Rectal smooth muscle tissue (tissue), 1 donor: ENCODE results near the gene CENPS.
"Not testable (repeated sequence)": the region's sequence is repeated elsewhere in the genome, so short reads cannot be mapped to it uniquely, and the experiment has no call there.

Experiments used
- H3K27ac ChIP-seq: one replicate; pipeline ENCODE4 v1.7.0; 2013; ENCODE audit warnings: low read depth, low read length, inconsistent platforms
- H3K27me3 ChIP-seq: one replicate; pipeline ENCODE4 v1.7.0; 2013; ENCODE audit warnings: low read length; ENCODE audit not compliant: control insufficient read depth, insufficient read depth
- H3K36me3 ChIP-seq: one replicate; pipeline ENCODE4 v1.7.0; 2013; ENCODE audit warnings: low read length; ENCODE audit not compliant: control insufficient read depth, insufficient read depth
- H3K4me1 ChIP-seq: one replicate; pipeline ENCODE4 v1.7.0; 2013; ENCODE audit warnings: low read length; ENCODE audit not compliant: control insufficient read depth, insufficient read depth
- H3K4me3 ChIP-seq: one replicate; pipeline ENCODE4 v1.7.0; 2013; ENCODE audit warnings: low read length
- H3K9ac ChIP-seq: one replicate; pipeline ENCODE4 v1.7.0; 2013; ENCODE audit warnings: low read length

Gene CENPS

GRCh38 chr1:10444248-10444647, 14.0 kb downstream of the CENPS start:
- Histone ChIP-seq H3K4me3 (no peak overlapping the region), H3K27me3 (no peaks in the 10 kb centered on the region), H3K9ac (no peak overlapping the region), H3K36me3 (no peaks in the 10 kb centered on the region), H3K27ac (no peak overlapping the region), H3K4me1 (no peaks in the 10 kb centered on the region)

- Histone ChIP-seq H3K4me1 (no peaks in the 10 kb centered on the region), H3K27me3 (no peaks in the 10 kb centered on the region), H3K27ac (no peak overlapping the region), H3K36me3 (no peaks in the 10 kb centered on the region), H3K9ac (no peak overlapping the region), H3K4me3 (no peak overlapping the region)
These were observed 14.7 kb downstream of the CENPS start for GRCh38 chr1:10444795-10445397.

GRCh38 chr1:10446790-10447422, 16.7 kb downstream of the CENPS start:
- Histone ChIP-seq H3K4me3 (no peak overlapping the region), H3K36me3 (no peaks in the 10 kb centered on the region), H3K27me3 (no peaks in the 10 kb centered on the region), H3K4me1 (no peaks in the 10 kb centered on the region), H3K9ac (no peak overlapping the region), H3K27ac (no peak overlapping the region)

GRCh38 chr1:10449751-10450150, 19.5 kb downstream of the CENPS start, which contains the start of gene CORT:
Gene CORT, plus strand, starts transcription at chr1:10450031. Its CDS starts 193 bp downstream, at chr1:10450224.
- Histone ChIP-seq H3K27ac (no peak within 1 kb of the TSS), H3K36me3 (no peaks in the 10 kb centered on the region), H3K4me1 (no peaks in the 10 kb centered on the region), H3K9ac (no peak within 1 kb of the TSS), H3K27me3 (no peaks in the 10 kb centered on the region), H3K4me3 (no peak within 1 kb of the TSS)

GRCh38 chr1:10450156-10450814, 20.1 kb downstream of the CENPS start:
- H3K36me3 ChIP-seq = no peaks in the 10 kb centered on the region
- no peak overlapping the region for H3K4me3 ChIP-seq
- H3K4me1 ChIP-seq = no peaks in the 10 kb centered on the region
- H3K27me3 ChIP-seq = no peaks in the 10 kb centered on the region
- H3K9ac ChIP-seq = no peak overlapping the region
- H3K27ac ChIP-seq = no peak overlapping the region

GRCh38 chr1:10450836-10451235, 20.6 kb downstream of the CENPS start:
- H3K27me3 ChIP-seq = no peaks in the 10 kb centered on the region
- H3K27ac ChIP-seq = no peak overlapping the region
- no peaks in the 10 kb centered on the region for H3K4me1 ChIP-seq
- H3K4me3 ChIP-seq = no peak overlapping the region
- H3K36me3 ChIP-seq = no peaks in the 10 kb centered on the region
- H3K9ac ChIP-seq = no peak overlapping the region

GRCh38 chr1:10451287-10451686, 21.1 kb downstream of the CENPS start:
- H3K36me3 ChIP-seq = no peaks in the 10 kb centered on the region
- H3K27me3 ChIP-seq = no peaks in the 10 kb centered on the region
- H3K9ac ChIP-seq = no peak overlapping the region
- no peak overlapping the region for H3K27ac ChIP-seq
- no peaks in the 10 kb centered on the region for H3K4me1 ChIP-seq
- H3K4me3 ChIP-seq = no peak overlapping the region

- no peak overlapping the region for H3K9ac ChIP-seq
- no peaks in the 10 kb centered on the region for H3K27me3 ChIP-seq
- H3K36me3 ChIP-seq = no peaks in the 10 kb centered on the region
- no peak overlapping the region for H3K4me3 ChIP-seq
- no peaks in the 10 kb centered on the region for H3K4me1 ChIP-seq
- no peak overlapping the region for H3K27ac ChIP-seq
These were observed 25.8 kb downstream of the CENPS start for GRCh38 chr1:10456048-10456447.

- Histone ChIP-seq H3K27me3 (no peaks in the 10 kb centered on the region), H3K4me3 (no peak overlapping the region), H3K4me1 (no peaks in the 10 kb centered on the region), H3K9ac (no peak overlapping the region), H3K36me3 (peaks cover 4% of the 10 kb centered on the region), H3K27ac (no peak overlapping the region)
These were observed 26.4 kb downstream of the CENPS start for GRCh38 chr1:10456661-10457060.

GRCh38 chr1:10457462-10457861, 27.2 kb downstream of the CENPS start:
- H3K36me3 ChIP-seq = not testable (repeated sequence)

GRCh38 chr1:10457875-10458274, 27.6 kb downstream of the CENPS start:
- H3K27ac ChIP-seq = no peak overlapping the region
- H3K36me3 ChIP-seq = peaks cover 13% of the 10 kb centered on the region
- no peaks in the 10 kb centered on the region for H3K27me3 ChIP-seq
- no peak overlapping the region for H3K4me3 ChIP-seq
- H3K4me1 ChIP-seq = no peaks in the 10 kb centered on the region
- H3K9ac ChIP-seq = no peak overlapping the region

More at GRCh38 chr1:10457462-10457861, 27.2 kb downstream of the CENPS start:
- not testable (repeated sequence) for H3K4me3 ChIP-seq, H3K27me3 ChIP-seq, H3K9ac ChIP-seq, H3K4me1 ChIP-seq, H3K27ac ChIP-seq

GRCh38 chr1:10459184-10459583, 29.0 kb downstream of the CENPS start:
- Histone ChIP-seq H3K27ac (no peak overlapping the region), H3K4me1 (no peaks in the 10 kb centered on the region), H3K9ac (no peak overlapping the region), H3K27me3 (no peaks in the 10 kb centered on the region), H3K4me3 (no peak overlapping the region), H3K36me3 (peaks cover 18% of the 10 kb centered on the region)

- H3K4me1 ChIP-seq = peaks cover 3% of the 10 kb centered on the region
- H3K36me3 ChIP-seq = peaks cover 28% of the 10 kb centered on the region
- H3K27ac ChIP-seq = no peak overlapping the region
- no peak overlapping the region for H3K4me3 ChIP-seq
- no peaks in the 10 kb centered on the region for H3K27me3 ChIP-seq
- no peak overlapping the region for H3K9ac ChIP-seq
These were observed 36.8 kb downstream of the CENPS start for GRCh38 chr1:10467078-10467477.
